Right lobe of liver (tissue), 6 donors: Measurements from ENCODE around the gene LCE6A. TPM values are rescaled to one million over a fixed set of nuclear protein-coding genes. Genes with fewer than 3 reads are reported as not detected.

Experiments used
- ATAC-seq, 4 donors: fragments of 200-7000 bp; cut with Tn5 transposase; one replicate each; pipeline ENCODE4 v1.9.1; 2020; ENCODE audit warnings: mild to moderate bottlenecking in 4 of 4, moderate library complexity in 4 of 4
- DNase-seq, 3 donors: peaks; one replicate each; pipeline ENCODE4 v3.0.0-alpha.2; 2020
- H3K27ac ChIP-seq, 3 donors: fragments of 200-600 bp; one replicate each; pipeline ENCODE4 v1.8.0; 2022
- H3K27me3 ChIP-seq, 2 donors: fragments of 200-600 bp; one replicate each; pipeline ENCODE4 v1.8.0; 2022
- H3K36me3 ChIP-seq, 4 donors: fragments of 200-600 bp; sonication (generic) in 1 of 4; one replicate each; pipeline versions ENCODE4 v1.5.1 to v1.8.0; 2017 to 2022; ENCODE audit warnings: control low read depth in 1 of 4
- H3K4me1 ChIP-seq, 4 donors: fragments of 200-600 bp; sonication (generic) in 1 of 4; one replicate each; pipeline versions ENCODE4 v1.5.1 to v1.8.0; 2017 to 2022; ENCODE audit warnings: control low read depth in 1 of 4
- H3K4me3 ChIP-seq, 3 donors: fragments of 200-600 bp; one replicate each; pipeline ENCODE4 v1.8.0; 2022
- H3K9me3 ChIP-seq, 4 donors: fragments of 200-600 bp; sonication (generic) in 1 of 4; one replicate each; pipeline versions ENCODE4 v1.5.1 to v1.8.0; 2017 to 2022; ENCODE audit warnings: control low read depth in 1 of 4
- CTCF ChIP-seq, 4 donors: fragments of 200-600 bp in 3 of 4; fragments of 450-650 bp in 1 of 4; IDR thresholded peaks; one replicate each; pipeline versions ENCODE4 v1.5.1 to v1.8.0; 2016 to 2022; ENCODE audit warnings: antibody characterized with exemption in 4 of 4, mild to moderate bottlenecking in 2 of 4
- POLR2A ChIP-seq: fragments of 450-650 bp; IDR thresholded peaks from one replicate; pipeline ENCODE4 v1.6.1; 2017; ENCODE audit warnings: antibody characterized with exemption, mild to moderate bottlenecking
- WGBS: methylation state at CpG from one replicate; pipeline ENCODE4 v1.1.6; 2018; ENCODE audit warnings: low coverage, low lambda C conversion rate; ENCODE audit not compliant: insufficient coverage; ENCODE audit errors: missing lambda C conversion rate; 5-methylcytosine and 5-hydroxymethylcytosine counted together
- intact Hi-C, 2 donors: fragments of 100-400 bp; cut with DNase I; formaldehyde crosslinking; loops; one replicate each; pipeline versions ENCODE4 v1.11.2 to v1.14.1; 2022
- total RNA-seq, 6 experiments: library from RNA; depleted of rRNA in 2 of 6; stranded (reverse); fragments of >200 nt in 2 of 6; fragmentation: NEBNext Ultra II Directional in 3 of 6; extraction: Animal tissue kit (Norgen Biotek cat#: 25700) in 3 of 6; gene quantifications; one replicate each; pipeline versions ENCODE4 v1.1.0 to v1.2.4, GENCODE V29; 2016 to 2023
- donor health status: DM: no; HTN: yes; CAD: no.
- donor health status: DM: no; HTN: no; CAD: no.
- donor health status: DM: no; HTN: no; CAD: no.
- donor health status: DM: no; HTN: yes; CAD: no.
- donor health status: DM: no; HTN: yes; CAD: no.

Gene LCE6A
- total RNA-seq, 6 experiments from 2014 or later: not detected

- no peak overlapping the region for H3K27ac ChIP-seq
- peaks cover 0 to 34% (median 14%) of the 10 kb centered on the region in 4 donors for H3K4me1 ChIP-seq
- no peaks in the 10 kb centered on the region for H3K27me3 ChIP-seq
- H3K9me3 ChIP-seq: no peaks in the 10 kb centered on the region
- ATAC-seq (peak; percentile 46 to 76 (median 59)), DNase-seq (peak in 1 of 3 donors; percentile 54)
- TF ChIP-seq POLR2A: no peak
- TF ChIP-seq CTCF (IDR thresholded peaks at IDR 0.05): no peak
- H3K4me3 ChIP-seq: no peak overlapping the region
- WGBS: 25% methylated on average over 1 of the region's 1 CpG
- no peaks in the 10 kb centered on the region for H3K36me3 ChIP-seq
- intact Hi-C loops: no loop called here
These were observed 34.2 kb downstream of the LCE6A start for GRCh38 chr1:152876827-152877226.

- peak within 1 kb of the TSS in 1 of 3 donors; percentile 56 for H3K27ac ChIP-seq
- DNase-seq (no peak), ATAC-seq (no peak)
- 8% methylated on average over 1 of the region's 1 CpG for WGBS
- H3K36me3 ChIP-seq: no peaks in the 10 kb centered on the region
- H3K27me3 ChIP-seq: no peaks in the 10 kb centered on the region
- no peak for TF ChIP-seq POLR2A
- no peak for TF ChIP-seq CTCF (IDR thresholded peaks at IDR 0.05)
- intact Hi-C loops: no loop called here
- peaks cover 0 to 34% (median 14%) of the 10 kb centered on the region in 4 donors for H3K4me1 ChIP-seq
- H3K4me3 ChIP-seq: no peak within 1 kb of the TSS
- H3K9me3 ChIP-seq: no peaks in the 10 kb centered on the region
These were observed 35.4 kb downstream of the LCE6A start, which contains the start of gene SMCP for GRCh38 chr1:152878042-152878441. TSS of gene SMCP (plus strand) at chr1:152878322. CDS start at chr1:152884423, 6,101 bp downstream.

GRCh38 chr1:152879559-152880198 is 37.0 kb downstream of the LCE6A start:
- Histone ChIP-seq H3K4me1 (peaks cover 0 to 34% (median 14%) of the 10 kb centered on the region in 4 donors), H3K9me3 (no peaks in the 10 kb centered on the region), H3K4me3 (no peak overlapping the region), H3K36me3 (no peaks in the 10 kb centered on the region), H3K27me3 (no peaks in the 10 kb centered on the region), H3K27ac (peak overlapping the region in 2 of 3 donors; percentile 13 to 56)
- ATAC-seq: peak; percentile 83 to 89 (median 84)
- DNase-seq: peak in 1 of 3 donors; percentile 64
- intact Hi-C loops: no loop called here
- no peak for TF ChIP-seq POLR2A
- TF ChIP-seq CTCF (IDR thresholded peaks at IDR 0.05): no peak

GRCh38 chr1:152880316-152880715 is 37.7 kb downstream of the LCE6A start:
- H3K4me1 ChIP-seq: peaks cover 0 to 34% (median 14%) of the 10 kb centered on the region in 4 donors
- intact Hi-C loops: no loop called here
- peak in 3 of 4 donors; percentile 6 to 15 (median 8) for ATAC-seq
- DNase-seq: no peak
- H3K36me3 ChIP-seq: no peaks in the 10 kb centered on the region
- H3K4me3 ChIP-seq: no peak overlapping the region
- H3K9me3 ChIP-seq: no peaks in the 10 kb centered on the region
- no peaks in the 10 kb centered on the region for H3K27me3 ChIP-seq
- H3K27ac ChIP-seq: peak overlapping the region in 2 of 3 donors; percentile 13 to 56
- WGBS: 68% methylated on average over 3 of the region's 4 CpGs
- no peak for TF ChIP-seq POLR2A
- no peak for TF ChIP-seq CTCF (IDR thresholded peaks at IDR 0.05)
